GM23248 (cell line): Measurements from ENCODE around the gene BCAS1. TPM values are rescaled to one million over a fixed set of nuclear protein-coding genes. Genes with fewer than 3 reads are reported as not detected.

Source experiments
- DNase-seq: peaks from one replicate; pipeline ENCODE4 v3.0.0-alpha.2; 2015
- H2AFZ ChIP-seq: fragments of 200-600 bp; sonication (generic); 2 replicates; pipeline ENCODE4 v1.6.1; 2016; ENCODE audit warnings: antibody characterized with exemption
- H3F3A ChIP-seq: fragments of 200-600 bp; sonication (generic); 2 replicates; pipeline ENCODE4 v1.6.1; 2016; ENCODE audit warnings: mild to moderate bottlenecking, antibody characterized with exemption, mixed run types; ENCODE audit not compliant: insufficient read depth
- H3K27ac ChIP-seq: fragments of 200-600 bp; sonication (generic); 2 replicates; pipeline ENCODE4 v1.5.1; 2016; ENCODE audit warnings: mild to moderate bottlenecking
- H3K27me3 ChIP-seq: fragments of 200-600 bp; sonication (generic); replicated peaks from 2 replicates; pipeline ENCODE4 v1.6.1; 2016; ENCODE audit warnings: mild to moderate bottlenecking; ENCODE audit not compliant: insufficient read depth
- H3K36me3 ChIP-seq: fragments of 200-600 bp; sonication (generic); 2 replicates; pipeline ENCODE4 v1.6.1; 2016; ENCODE audit warnings: low read depth, mild to moderate bottlenecking
- H3K4me1 ChIP-seq: fragments of 200-600 bp; sonication (generic); 2 replicates; pipeline ENCODE4 v1.6.1; 2016; ENCODE audit warnings: mild to moderate bottlenecking; ENCODE audit not compliant: insufficient read depth
- H3K4me2 ChIP-seq: fragments of 200-600 bp; sonication (generic); one replicate; pipeline ENCODE4 v1.6.1; 2016; ENCODE audit warnings: mild to moderate bottlenecking; ENCODE audit not compliant: unreplicated experiment
- H3K4me3 ChIP-seq: fragments of 200-600 bp; sonication (generic); 2 replicates; pipeline ENCODE4 v1.5.1; 2016; ENCODE audit warnings: mild to moderate bottlenecking
- H3K79me2 ChIP-seq: fragments of 200-600 bp; sonication (generic); 2 replicates; pipeline ENCODE4 v1.6.1; 2016; ENCODE audit warnings: mild to moderate bottlenecking; ENCODE audit not compliant: insufficient read depth
- H3K9ac ChIP-seq: fragments of 200-600 bp; sonication (generic); 2 replicates; pipeline ENCODE4 v1.6.1; 2016; ENCODE audit warnings: mild to moderate bottlenecking
- H3K9me2 ChIP-seq: fragments of 200-600 bp; sonication (generic); 2 replicates; pipeline ENCODE4 v1.6.1; 2016; ENCODE audit warnings: mixed run types, mild to moderate bottlenecking, moderate library complexity; ENCODE audit not compliant: insufficient read depth
- H3K9me3 ChIP-seq: fragments of 200-600 bp; sonication (generic); one replicate; pipeline ENCODE4 v1.6.1; 2017; ENCODE audit warnings: low read depth
- H4K20me1 ChIP-seq: fragments of 200-600 bp; sonication (generic); 2 replicates; pipeline ENCODE4 v1.6.0; 2016; ENCODE audit not compliant: insufficient read depth
- EZH2 ChIP-seq: fragments of 200-600 bp; sonication (generic); IDR thresholded peaks from 2 replicates; pipeline ENCODE4 v1.6.1; 2018; ENCODE audit warnings: antibody characterized with exemption, mild to moderate bottlenecking; ENCODE audit not compliant: insufficient read depth, poor library complexity, severe bottlenecking
- EZH2phosphoT487 ChIP-seq: fragments of 200-600 bp; sonication (generic); IDR thresholded peaks from 2 replicates; pipeline ENCODE4 v1.6.1; 2018; ENCODE audit warnings: antibody characterized with exemption, moderate library complexity, mild to moderate bottlenecking, low read depth; ENCODE audit not compliant: insufficient read depth
- WGBS, 2 experiments: methylation state at CpG; one replicate each; pipeline ENCODE4 v1.1.6; 2015 to 2017; ENCODE audit warnings: low lambda C conversion rate in 2 of 2, low coverage in 1 of 2; ENCODE audit errors: missing lambda C conversion rate in 2 of 2; 5-methylcytosine and 5-hydroxymethylcytosine counted together
- in situ Hi-C: fragments of 300-500 bp; cut with MboI; formaldehyde crosslinking; loops from 2 replicates; pipeline ENCODE4 v1.15.0; 2020
- polyA plus RNA-seq: library from polyadenylated mRNA; unstranded; fragments of >200 nt; fragmentation: Nextera tagmentation; extraction: Ambion mirVana; gene quantifications from 2 replicates; pipeline ENCODE4 v1.2.1, GENCODE V29; 2016
- total RNA-seq: library from RNA; depleted of rRNA; stranded (reverse); fragments of >200 nt; shearing (Covaris generic); gene quantifications from 2 replicates; pipeline ENCODE4 v1.2.3, GENCODE V29; 2014

The BCAS1 gene
- total and polyA plus RNA-seq, 2 experiments from 2014 or later = 0.41 TPM; not detected in 1

DNA sequence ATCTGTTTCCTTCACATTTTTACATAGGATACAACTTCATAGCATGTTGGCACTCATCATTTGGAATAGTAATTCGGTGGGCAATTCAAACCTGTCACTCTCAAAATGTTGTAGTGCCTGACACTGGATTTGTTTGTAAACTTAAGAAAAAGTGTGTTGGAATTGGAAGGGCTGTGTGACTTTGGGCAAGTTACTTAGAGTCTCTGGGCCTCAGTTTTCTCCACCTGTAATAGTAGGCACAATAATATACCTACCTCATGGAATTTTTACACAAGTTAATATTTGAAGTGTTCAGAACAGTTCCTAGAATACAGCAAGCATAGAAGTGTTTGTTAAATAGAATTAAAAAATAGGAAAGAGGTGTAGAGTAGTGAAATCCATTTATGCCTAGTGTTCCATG, 15.0 kb upstream of the BCAS1 start:
- Histone ChIP-seq H3K27ac (peak overlapping the region; percentile 95), H3K36me3 (no peaks in the 10 kb centered on the region), H3K27me3 (no peaks in the 10 kb centered on the region), H3F3A (peaks cover 51% of the 10 kb centered on the region), H3K79me2 (no peaks in the 10 kb centered on the region), H3K9me2 (no peaks in the 10 kb centered on the region), H2AFZ (no peak overlapping the region), H3K9me3 (no peaks in the 10 kb centered on the region), H3K4me1 (peaks cover 51% of the 10 kb centered on the region), H4K20me1 (no peaks in the 10 kb centered on the region), H3K4me3 (no peak overlapping the region), H3K4me2 (peak overlapping the region; percentile 69), H3K9ac (no peak overlapping the region)
- no peak for DNase-seq
- in situ Hi-C loops = no loop called here
- TF ChIP-seq EZH2 (no peak), EZH2phosphoT487 (no peak)
- 95 to 97% methylated on average over 1 of the region's 1 CpG for WGBS, 2 experiments

GRCh38 chr20:54084727-54085388, 14.5 kb upstream of the BCAS1 start:
- Histone ChIP-seq H3K9me3 (no peaks in the 10 kb centered on the region), H3K36me3 (no peaks in the 10 kb centered on the region), H3K4me2 (peak overlapping the region; percentile 69), H3K4me1 (peaks cover 51% of the 10 kb centered on the region), H3K79me2 (no peaks in the 10 kb centered on the region), H3K27ac (peak overlapping the region; percentile 95), H3K4me3 (no peak overlapping the region), H3F3A (peaks cover 51% of the 10 kb centered on the region), H2AFZ (no peak overlapping the region), H3K27me3 (no peaks in the 10 kb centered on the region), H3K9me2 (no peaks in the 10 kb centered on the region), H4K20me1 (no peaks in the 10 kb centered on the region), H3K9ac (no peak overlapping the region)
- in situ Hi-C loops = no loop called here
- DNase-seq = peak; percentile 80
- 33 to 35% methylated on average over 5 of the region's 5 CpGs for WGBS, 2 experiments
- TF ChIP-seq EZH2phosphoT487 = no peak
- no peak for TF ChIP-seq EZH2

DNA sequence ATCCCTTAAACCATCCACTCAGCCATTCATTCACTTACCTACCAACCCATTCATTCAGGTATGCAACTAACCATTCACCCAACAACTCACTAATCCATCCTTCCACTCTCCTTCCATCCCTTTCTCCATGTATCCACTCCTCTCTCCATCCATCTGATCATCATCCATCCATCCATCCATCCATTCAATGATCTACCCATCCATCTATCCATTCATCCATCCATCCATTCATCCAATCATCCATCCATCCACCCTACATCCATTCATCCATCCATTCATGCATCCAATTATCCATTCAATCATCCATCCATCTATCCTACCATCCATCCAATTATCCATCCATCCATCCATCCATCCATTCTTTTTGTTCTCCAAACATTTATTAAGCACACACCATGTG, 13.8 kb upstream of the BCAS1 start:
- in situ Hi-C loops = no loop called here

DNA sequence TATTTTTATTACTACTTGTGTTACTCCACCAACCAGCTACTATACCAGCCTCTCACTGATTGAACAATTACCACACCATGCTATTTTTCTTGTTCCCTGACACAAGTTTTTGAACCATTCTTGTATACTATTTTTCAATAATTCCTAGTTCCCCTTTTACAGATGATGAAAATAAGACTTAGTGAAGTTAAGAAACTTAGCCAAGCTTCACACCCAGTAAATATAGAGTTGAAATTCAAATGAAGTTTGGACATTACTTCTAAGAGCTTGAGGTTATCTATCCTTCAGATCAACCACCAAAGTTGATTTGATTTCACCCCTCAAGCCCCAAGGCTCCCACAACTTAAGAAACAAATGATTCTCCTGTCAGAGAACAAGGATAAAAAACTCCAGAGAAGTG, 13.1 kb upstream of the BCAS1 start:
- no peak overlapping the region for H3K4me3 ChIP-seq
- in situ Hi-C loops = no loop called here

More for the DNA sequence above, 13.8 kb upstream of the BCAS1 start:
- no peak for DNase-seq
- Histone ChIP-seq H3K9me3 (no peaks in the 10 kb centered on the region), H3K4me3 (no peak overlapping the region), H3F3A (peaks cover 51% of the 10 kb centered on the region), H4K20me1 (no peaks in the 10 kb centered on the region), H2AFZ (no peak overlapping the region), H3K27me3 (no peaks in the 10 kb centered on the region), H3K27ac (peak overlapping the region; percentile 95), H3K9ac (no peak overlapping the region), H3K79me2 (no peaks in the 10 kb centered on the region), H3K4me2 (peak overlapping the region; percentile 69), H3K9me2 (no peaks in the 10 kb centered on the region), H3K36me3 (no peaks in the 10 kb centered on the region), H3K4me1 (peaks cover 51% of the 10 kb centered on the region)
- TF ChIP-seq EZH2phosphoT487 (no peak), EZH2 (no peak)

GRCh38 chr20:54082100-54082499, 11.7 kb upstream of the BCAS1 start:
- H3K4me1 ChIP-seq = peaks cover 34% of the 10 kb centered on the region
- H3K4me2 ChIP-seq = no peak overlapping the region
- no peaks in the 10 kb centered on the region for H3K9me3 ChIP-seq
- H3K79me2 ChIP-seq = no peaks in the 10 kb centered on the region
- no peaks in the 10 kb centered on the region for H3K9me2 ChIP-seq
- peaks cover 38% of the 10 kb centered on the region for H3F3A ChIP-seq
- WGBS, 2 experiments = 87 to 90% methylated on average over 6 of the region's 6 CpGs
- no peaks in the 10 kb centered on the region for H4K20me1 ChIP-seq
- H3K9ac ChIP-seq = no peak overlapping the region
- no peak overlapping the region for H2AFZ ChIP-seq
- in situ Hi-C loops = no loop called here
- no peaks in the 10 kb centered on the region for H3K27me3 ChIP-seq
- no peak overlapping the region for H3K4me3 ChIP-seq
- DNase-seq = no peak
- TF ChIP-seq EZH2phosphoT487 = no peak
- no peak for TF ChIP-seq EZH2
- no peak overlapping the region for H3K27ac ChIP-seq
- no peaks in the 10 kb centered on the region for H3K36me3 ChIP-seq

More for the DNA sequence above, 13.1 kb upstream of the BCAS1 start:
- Histone ChIP-seq H3K27me3 (no peaks in the 10 kb centered on the region), H3K27ac (no peak overlapping the region), H2AFZ (no peak overlapping the region), H3K36me3 (no peaks in the 10 kb centered on the region), H3K9ac (no peak overlapping the region), H3K9me3 (no peaks in the 10 kb centered on the region), H3K4me1 (peaks cover 46% of the 10 kb centered on the region), H3F3A (peaks cover 51% of the 10 kb centered on the region), H3K4me2 (no peak overlapping the region), H3K79me2 (no peaks in the 10 kb centered on the region), H4K20me1 (no peaks in the 10 kb centered on the region), H3K9me2 (no peaks in the 10 kb centered on the region)
- no peak for DNase-seq
- TF ChIP-seq EZH2phosphoT487 = no peak
- TF ChIP-seq EZH2 = no peak
